ENCODE data around the gene VAX1. TPM values are rescaled to one million over a fixed set of nuclear protein-coding genes. Genes with fewer than 3 reads are reported as not detected.
A peak's percentile ranks its signal among the peaks of the same experiment; 100 is the strongest.

The VAX1 gene
- total RNA-seq, 1 experiment from 2014 or later = 0.04 TPM

DNA sequence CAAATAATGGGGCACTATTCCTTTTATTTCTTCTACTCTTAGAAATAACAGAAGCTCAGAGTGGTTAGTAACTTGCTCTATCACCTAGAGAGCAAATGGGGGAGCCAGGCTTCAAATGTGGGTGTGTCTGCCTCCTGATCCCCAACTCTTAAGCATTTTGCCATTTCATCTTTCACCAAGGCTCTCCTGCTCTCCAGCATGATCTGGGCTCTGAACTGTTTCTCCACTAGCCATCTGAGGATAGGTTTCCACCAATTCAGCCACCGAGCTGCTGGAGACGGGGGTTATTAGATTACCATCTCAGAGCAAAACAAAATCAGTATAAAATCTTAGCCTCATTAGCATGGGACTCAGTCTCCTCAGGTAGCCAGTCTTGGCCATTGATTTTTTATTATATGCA is 20.2 kb upstream of the VAX1 start (continued):
- no peak for TF ChIP-seq ZNF671 (CRISPR knock-in tag; IDR thresholded peaks at IDR 0.05)
- TF ChIP-seq GABPB1 (CRISPR knock-in tag; IDR thresholded peaks at IDR 0.05) = no peak
- TF ChIP-seq HMGA2 (CRISPR knock-in tag; IDR thresholded peaks at IDR 0.05) = no peak
- TF ChIP-seq, protein P1, sequence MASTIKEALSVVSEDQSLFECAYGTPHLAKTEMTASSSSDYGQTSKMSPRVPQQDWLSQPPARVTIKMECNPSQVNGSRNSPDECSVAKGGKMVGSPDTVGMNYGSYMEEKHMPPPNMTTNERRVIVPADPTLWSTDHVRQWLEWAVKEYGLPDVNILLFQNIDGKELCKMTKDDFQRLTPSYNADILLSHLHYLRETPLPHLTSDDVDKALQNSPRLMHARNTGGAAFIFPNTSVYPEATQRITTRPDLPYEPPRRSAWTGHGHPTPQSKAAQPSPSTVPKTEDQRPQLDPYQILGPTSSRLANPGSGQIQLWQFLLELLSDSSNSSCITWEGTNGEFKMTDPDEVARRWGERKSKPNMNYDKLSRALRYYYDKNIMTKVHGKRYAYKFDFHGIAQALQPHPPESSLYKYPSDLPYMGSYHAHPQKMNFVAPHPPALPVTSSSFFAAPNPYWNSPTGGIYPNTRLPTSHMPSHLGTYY (CRISPR knock-in tag; IDR thresholded peaks at IDR 0.05) = no peak
- no peak for TF ChIP-seq HMGXB4 (CRISPR knock-in tag; IDR thresholded peaks at IDR 0.05)
- no peak for TF ChIP-seq CBFB (CRISPR knock-in tag; IDR thresholded peaks at IDR 0.05; ENCODE audit: low read depth)
- TF ChIP-seq, protein P2, sequence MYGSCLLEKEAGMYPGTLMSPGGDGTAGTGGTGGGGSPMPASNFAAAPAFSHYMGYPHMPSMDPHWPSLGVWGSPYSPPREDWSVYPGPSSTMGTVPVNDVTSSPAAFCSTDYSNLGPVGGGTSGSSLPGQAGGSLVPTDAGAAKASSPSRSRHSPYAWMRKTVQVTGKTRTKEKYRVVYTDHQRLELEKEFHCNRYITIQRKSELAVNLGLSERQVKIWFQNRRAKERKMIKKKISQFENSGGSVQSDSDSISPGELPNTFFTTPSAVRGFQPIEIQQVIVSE (CRISPR knock-in tag; IDR thresholded peaks at IDR 0.05; ENCODE audit: borderline replicate concordance) = no peak
- TF ChIP-seq ZNF416 (CRISPR knock-in tag; IDR thresholded peaks at IDR 0.05) = no peak
- TF ChIP-seq, protein P3, sequence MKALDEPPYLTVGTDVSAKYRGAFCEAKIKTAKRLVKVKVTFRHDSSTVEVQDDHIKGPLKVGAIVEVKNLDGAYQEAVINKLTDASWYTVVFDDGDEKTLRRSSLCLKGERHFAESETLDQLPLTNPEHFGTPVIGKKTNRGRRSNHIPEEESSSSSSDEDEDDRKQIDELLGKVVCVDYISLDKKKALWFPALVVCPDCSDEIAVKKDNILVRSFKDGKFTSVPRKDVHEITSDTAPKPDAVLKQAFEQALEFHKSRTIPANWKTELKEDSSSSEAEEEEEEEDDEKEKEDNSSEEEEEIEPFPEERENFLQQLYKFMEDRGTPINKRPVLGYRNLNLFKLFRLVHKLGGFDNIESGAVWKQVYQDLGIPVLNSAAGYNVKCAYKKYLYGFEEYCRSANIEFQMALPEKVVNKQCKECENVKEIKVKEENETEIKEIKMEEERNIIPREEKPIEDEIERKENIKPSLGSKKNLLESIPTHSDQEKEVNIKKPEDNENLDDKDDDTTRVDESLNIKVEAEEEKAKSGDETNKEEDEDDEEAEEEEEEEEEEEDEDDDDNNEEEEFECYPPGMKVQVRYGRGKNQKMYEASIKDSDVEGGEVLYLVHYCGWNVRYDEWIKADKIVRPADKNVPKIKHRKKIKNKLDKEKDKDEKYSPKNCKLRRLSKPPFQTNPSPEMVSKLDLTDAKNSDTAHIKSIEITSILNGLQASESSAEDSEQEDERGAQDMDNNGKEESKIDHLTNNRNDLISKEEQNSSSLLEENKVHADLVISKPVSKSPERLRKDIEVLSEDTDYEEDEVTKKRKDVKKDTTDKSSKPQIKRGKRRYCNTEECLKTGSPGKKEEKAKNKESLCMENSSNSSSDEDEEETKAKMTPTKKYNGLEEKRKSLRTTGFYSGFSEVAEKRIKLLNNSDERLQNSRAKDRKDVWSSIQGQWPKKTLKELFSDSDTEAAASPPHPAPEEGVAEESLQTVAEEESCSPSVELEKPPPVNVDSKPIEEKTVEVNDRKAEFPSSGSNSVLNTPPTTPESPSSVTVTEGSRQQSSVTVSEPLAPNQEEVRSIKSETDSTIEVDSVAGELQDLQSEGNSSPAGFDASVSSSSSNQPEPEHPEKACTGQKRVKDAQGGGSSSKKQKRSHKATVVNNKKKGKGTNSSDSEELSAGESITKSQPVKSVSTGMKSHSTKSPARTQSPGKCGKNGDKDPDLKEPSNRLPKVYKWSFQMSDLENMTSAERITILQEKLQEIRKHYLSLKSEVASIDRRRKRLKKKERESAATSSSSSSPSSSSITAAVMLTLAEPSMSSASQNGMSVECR (CRISPR knock-in tag; IDR thresholded peaks at IDR 0.05; ENCODE audit: borderline replicate concordance) = no peak
- TF ChIP-seq ZNF423 (CRISPR knock-in tag; IDR thresholded peaks at IDR 0.05) = no peak
- no peak for TF ChIP-seq SOX15 (CRISPR knock-in tag; IDR thresholded peaks at IDR 0.05)
- no peak for TF ChIP-seq ATF1 (CRISPR knock-in tag; IDR thresholded peaks at IDR 0.05)

GRCh38 chr10:117152668-117153067 is 14.6 kb upstream of the VAX1 start:
- ChIA-PET CTCF (no interaction called here), POLR2A (no interaction called here)
- no peaks in the 10 kb centered on the region for H3K36me3 Mint-ChIP-seq
- peak; percentile 31; the same call in 1 of the 2 replicates for TF ChIP-seq PRDM15 (CRISPR knock-in tag; IDR thresholded peaks at IDR 0.05)
- no peak for TF ChIP-seq CREB1 (CRISPR knock-in tag; IDR thresholded peaks at IDR 0.05)
- no peak for TF ChIP-seq E2F4 (CRISPR knock-in tag; IDR thresholded peaks at IDR 0.05; ENCODE audit: borderline replicate concordance, low read depth)
- TF ChIP-seq, protein P4, sequence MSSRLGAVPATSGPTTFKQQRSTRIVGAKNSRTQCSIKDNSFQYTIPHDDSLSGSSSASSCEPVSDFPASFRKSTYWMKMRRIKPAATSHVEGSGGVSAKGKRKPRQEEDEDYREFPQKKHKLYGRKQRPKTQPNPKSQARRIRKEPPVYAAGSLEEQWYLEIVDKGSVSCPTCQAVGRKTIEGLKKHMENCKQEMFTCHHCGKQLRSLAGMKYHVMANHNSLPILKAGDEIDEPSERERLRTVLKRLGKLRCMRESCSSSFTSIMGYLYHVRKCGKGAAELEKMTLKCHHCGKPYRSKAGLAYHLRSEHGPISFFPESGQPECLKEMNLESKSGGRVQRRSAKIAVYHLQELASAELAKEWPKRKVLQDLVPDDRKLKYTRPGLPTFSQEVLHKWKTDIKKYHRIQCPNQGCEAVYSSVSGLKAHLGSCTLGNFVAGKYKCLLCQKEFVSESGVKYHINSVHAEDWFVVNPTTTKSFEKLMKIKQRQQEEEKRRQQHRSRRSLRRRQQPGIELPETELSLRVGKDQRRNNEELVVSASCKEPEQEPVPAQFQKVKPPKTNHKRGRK (CRISPR knock-in tag; IDR thresholded peaks at IDR 0.05; ENCODE audit: borderline replicate concordance) = no peak
- no peak for TF ChIP-seq ZNF416 (CRISPR knock-in tag; IDR thresholded peaks at IDR 0.05)
- no peak overlapping the region for H3K4me3 Mint-ChIP-seq
- DNase-seq (ENCODE audit: low spot score) = no peak
- peaks cover 100% of the 10 kb centered on the region for H3K27me3 Mint-ChIP-seq (ENCODE audit: low read depth)
- H3K9me3 Mint-ChIP-seq = no peaks in the 10 kb centered on the region
- ATAC-seq = no peak
- H3K4me1 Mint-ChIP-seq = peaks cover under 1% of the 10 kb centered on the region; the same call in 1 of the 2 replicates
- no peak overlapping the region for H3K27ac Mint-ChIP-seq

All from WTC11 (cell line).